Ishikawa (cell line): ENCODE measurements around the gene EPHA6.

Source experiments
- CEBPB ChIP-seq: IDR thresholded peaks from 2 replicates; pipeline ENCODE4 v1.6.1; 2012
- CREB1 ChIP-seq: IDR thresholded peaks from 2 replicates; pipeline ENCODE4 v1.6.1; 2012; ENCODE audit warnings: low read depth
- EGR1 ChIP-seq: IDR thresholded peaks from 2 replicates; pipeline ENCODE4 v1.6.1; 2012
- EP300 ChIP-seq: IDR thresholded peaks from 2 replicates; pipeline ENCODE4 v1.6.1; 2012; ENCODE audit warnings: borderline replicate concordance
- FOXM1 ChIP-seq: IDR thresholded peaks from 2 replicates; pipeline ENCODE4 v1.6.1; 2012; ENCODE audit warnings: low read depth, borderline replicate concordance
- NFIC ChIP-seq: IDR thresholded peaks from 2 replicates; pipeline ENCODE4 v1.6.1; 2012
- RAD21 ChIP-seq: IDR thresholded peaks from 2 replicates; pipeline ENCODE4 v1.6.1; 2012; ENCODE audit warnings: low read depth
- TAF1 ChIP-seq: IDR thresholded peaks from 2 replicates; pipeline ENCODE4 v1.6.1; 2012; ENCODE audit warnings: low read depth, mild to moderate bottlenecking
- TCF12 ChIP-seq: IDR thresholded peaks from 2 replicates; pipeline ENCODE4 v1.6.1; 2012; ENCODE audit warnings: low read depth
- TEAD4 ChIP-seq: IDR thresholded peaks from 2 replicates; pipeline ENCODE4 v1.6.1; 2012
- YY1 ChIP-seq: IDR thresholded peaks from 2 replicates; pipeline ENCODE4 v1.6.1; 2012; ENCODE audit warnings: low read depth
- ZBTB7A ChIP-seq: IDR thresholded peaks from 2 replicates; pipeline ENCODE4 v1.6.1; 2012; ENCODE audit warnings: low read depth
- TF ChIP-seq, protein P1 (sequence below): IDR thresholded peaks from 2 replicates; pipeline ENCODE4 v1.6.1; 2012; ENCODE audit warnings: low read depth, mild to moderate bottlenecking
- TF ChIP-seq, protein P2 (sequence below): IDR thresholded peaks from 2 replicates; pipeline ENCODE4 v1.6.1; 2012
- TF ChIP-seq, protein P3 (sequence below): IDR thresholded peaks from 2 replicates; pipeline ENCODE4 v1.6.1; 2012

The EPHA6 gene

DNA sequence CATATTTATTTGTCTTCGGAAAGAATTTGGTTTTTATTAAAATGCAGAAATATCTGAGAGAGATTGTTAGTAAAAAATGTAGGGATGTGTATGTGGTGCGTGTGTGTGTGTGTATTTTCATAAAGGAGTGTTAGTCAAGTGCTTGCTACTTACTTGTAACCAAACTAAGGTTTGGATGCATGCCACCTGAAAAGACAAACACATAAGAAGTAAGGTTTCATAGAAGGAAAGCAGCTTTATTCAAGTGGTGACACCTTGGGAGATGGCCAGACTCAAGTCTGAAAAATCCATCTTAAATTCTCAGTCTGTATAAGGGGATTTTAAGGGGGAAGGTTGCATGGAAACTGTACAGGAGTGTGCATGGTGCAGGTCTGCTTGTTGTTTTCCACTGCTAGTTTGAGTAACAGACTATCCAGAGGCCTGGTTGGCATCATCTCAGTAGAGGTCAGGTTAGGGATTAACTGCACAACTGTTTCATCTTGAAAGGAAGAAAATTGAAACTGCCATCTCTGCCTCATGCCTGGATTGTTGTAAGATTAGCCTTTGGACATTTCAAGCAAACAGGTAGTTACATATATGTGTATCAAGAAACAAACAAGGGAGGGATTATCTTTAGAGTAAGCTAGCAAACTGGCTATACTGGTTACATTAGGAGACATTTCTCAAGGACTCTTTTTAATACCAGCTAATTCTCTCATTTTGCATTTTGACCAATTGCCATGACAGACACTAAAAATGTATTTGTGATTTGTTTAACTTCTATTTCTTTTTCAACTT, 196.7 kb downstream of the EPHA6 start:
- TF ChIP-seq NFIC (no peak), EGR1 (no peak), EP300 (no peak), CREB1 (no peak), TEAD4 (no peak), TCF12 (no peak), TAF1 (no peak), FOXM1 (no peak), YY1 (no peak), CEBPB (no peak), RAD21 (no peak), ZBTB7A (no peak)
- TF ChIP-seq, protein P1, sequence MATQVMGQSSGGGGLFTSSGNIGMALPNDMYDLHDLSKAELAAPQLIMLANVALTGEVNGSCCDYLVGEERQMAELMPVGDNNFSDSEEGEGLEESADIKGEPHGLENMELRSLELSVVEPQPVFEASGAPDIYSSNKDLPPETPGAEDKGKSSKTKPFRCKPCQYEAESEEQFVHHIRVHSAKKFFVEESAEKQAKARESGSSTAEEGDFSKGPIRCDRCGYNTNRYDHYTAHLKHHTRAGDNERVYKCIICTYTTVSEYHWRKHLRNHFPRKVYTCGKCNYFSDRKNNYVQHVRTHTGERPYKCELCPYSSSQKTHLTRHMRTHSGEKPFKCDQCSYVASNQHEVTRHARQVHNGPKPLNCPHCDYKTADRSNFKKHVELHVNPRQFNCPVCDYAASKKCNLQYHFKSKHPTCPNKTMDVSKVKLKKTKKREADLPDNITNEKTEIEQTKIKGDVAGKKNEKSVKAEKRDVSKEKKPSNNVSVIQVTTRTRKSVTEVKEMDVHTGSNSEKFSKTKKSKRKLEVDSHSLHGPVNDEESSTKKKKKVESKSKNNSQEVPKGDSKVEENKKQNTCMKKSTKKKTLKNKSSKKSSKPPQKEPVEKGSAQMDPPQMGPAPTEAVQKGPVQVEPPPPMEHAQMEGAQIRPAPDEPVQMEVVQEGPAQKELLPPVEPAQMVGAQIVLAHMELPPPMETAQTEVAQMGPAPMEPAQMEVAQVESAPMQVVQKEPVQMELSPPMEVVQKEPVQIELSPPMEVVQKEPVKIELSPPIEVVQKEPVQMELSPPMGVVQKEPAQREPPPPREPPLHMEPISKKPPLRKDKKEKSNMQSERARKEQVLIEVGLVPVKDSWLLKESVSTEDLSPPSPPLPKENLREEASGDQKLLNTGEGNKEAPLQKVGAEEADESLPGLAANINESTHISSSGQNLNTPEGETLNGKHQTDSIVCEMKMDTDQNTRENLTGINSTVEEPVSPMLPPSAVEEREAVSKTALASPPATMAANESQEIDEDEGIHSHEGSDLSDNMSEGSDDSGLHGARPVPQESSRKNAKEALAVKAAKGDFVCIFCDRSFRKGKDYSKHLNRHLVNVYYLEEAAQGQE: no peak
- TF ChIP-seq, protein P2, sequence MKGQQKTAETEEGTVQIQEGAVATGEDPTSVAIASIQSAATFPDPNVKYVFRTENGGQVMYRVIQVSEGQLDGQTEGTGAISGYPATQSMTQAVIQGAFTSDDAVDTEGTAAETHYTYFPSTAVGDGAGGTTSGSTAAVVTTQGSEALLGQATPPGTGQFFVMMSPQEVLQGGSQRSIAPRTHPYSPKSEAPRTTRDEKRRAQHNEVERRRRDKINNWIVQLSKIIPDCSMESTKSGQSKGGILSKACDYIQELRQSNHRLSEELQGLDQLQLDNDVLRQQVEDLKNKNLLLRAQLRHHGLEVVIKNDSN: no peak
- TF ChIP-seq, protein P3, sequence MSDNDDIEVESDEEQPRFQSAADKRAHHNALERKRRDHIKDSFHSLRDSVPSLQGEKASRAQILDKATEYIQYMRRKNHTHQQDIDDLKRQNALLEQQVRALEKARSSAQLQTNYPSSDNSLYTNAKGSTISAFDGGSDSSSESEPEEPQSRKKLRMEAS: no peak

DNA sequence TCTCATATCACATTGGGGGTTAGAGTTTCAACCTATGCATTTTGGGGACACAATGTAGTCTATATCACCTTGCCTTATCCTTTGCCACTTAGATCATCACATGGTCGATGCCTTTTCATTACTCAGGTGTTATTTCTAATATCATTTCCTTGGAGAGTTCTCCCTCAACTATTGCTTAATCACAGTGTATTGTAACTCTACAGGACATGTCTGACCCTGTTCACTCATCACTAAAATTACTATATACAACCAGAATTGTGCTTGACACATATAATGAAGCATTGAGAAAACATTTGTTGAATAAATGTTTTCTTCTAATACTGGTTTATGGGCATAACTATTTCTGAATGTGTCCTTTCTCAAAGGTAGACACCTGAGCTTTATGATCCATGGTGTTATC, 207.4 kb downstream of the EPHA6 start:
- TF ChIP-seq TCF12 (no peak), TEAD4 (no peak), YY1 (no peak), EGR1 (no peak), NFIC (no peak)

DNA sequence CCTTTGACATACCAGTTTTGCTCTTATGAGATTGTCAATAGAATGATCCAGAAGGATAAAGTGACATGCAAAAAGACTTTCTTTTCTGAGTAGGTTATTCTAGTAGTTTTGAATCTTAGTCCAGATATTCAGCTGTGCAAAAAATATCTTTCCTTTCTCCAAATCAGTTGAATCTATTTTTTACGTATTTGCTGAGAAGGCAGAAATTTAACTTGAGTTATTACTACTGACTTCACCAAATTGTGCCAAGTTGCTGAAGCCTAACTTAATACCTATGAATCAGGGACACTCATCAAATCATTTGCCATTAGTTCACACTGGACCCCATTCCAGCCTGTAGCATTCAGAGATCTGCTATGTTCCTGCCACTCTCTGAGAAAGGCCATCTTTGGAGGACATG, 215.6 kb downstream of the EPHA6 start:
- TF ChIP-seq CREB1 (no peak), ZBTB7A (no peak), YY1 (no peak), EGR1 (no peak), FOXM1 (no peak), EP300 (no peak), TCF12 (no peak), TEAD4 (no peak), RAD21 (no peak), TAF1 (no peak), NFIC (no peak), CEBPB (no peak)
- TF ChIP-seq, protein P1: no peak
- TF ChIP-seq, protein P2: no peak
- TF ChIP-seq, protein P3: no peak

DNA sequence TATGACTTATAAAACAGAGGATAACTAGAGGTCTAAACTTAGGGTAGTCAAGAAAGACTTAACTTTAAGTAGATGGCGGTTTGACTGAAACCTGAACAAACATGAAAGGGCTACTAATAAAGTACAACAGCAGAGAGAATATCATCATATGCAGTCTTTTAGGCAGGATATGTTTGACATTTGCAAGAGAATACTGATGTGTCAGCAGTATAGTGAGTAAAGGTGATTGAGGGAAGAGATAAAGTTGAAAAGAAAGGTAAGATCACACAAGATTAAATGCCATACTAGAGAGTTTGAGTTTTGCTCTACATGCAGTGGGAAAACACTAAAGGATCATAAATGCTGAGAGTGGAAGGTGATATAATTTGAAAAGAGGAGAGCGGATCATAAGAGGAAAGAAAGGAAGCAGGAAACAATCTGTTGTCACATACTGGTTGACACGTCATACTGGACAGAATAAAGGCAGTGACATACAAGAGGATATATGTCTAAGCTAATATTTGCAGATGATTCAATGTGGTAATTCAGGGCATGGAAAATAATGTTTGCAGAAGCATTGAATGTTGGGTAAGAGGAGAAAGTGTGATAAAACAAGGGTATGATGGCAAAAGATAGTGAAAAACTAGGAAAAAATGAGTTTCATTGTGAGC, 223.0 kb downstream of the EPHA6 start:
- TF ChIP-seq, protein P1: no peak
- TF ChIP-seq, protein P3: no peak
- TF ChIP-seq TAF1: no peak
- TF ChIP-seq FOXM1: no peak
- no peak for TF ChIP-seq CREB1
- no peak for TF ChIP-seq EP300
- no peak for TF ChIP-seq ZBTB7A
